IPS DF 6.9 (cell line): ENCODE measurements around the gene MASP1.
A peak's percentile ranks its signal among the peaks of the same experiment; 100 is the strongest.

Source experiments
- DNase-seq: peaks from one replicate; pipeline ENCODE4 v3.0.0-alpha.2; 2013; ENCODE audit warnings: low read depth, low spot score
- H3K27ac ChIP-seq: one replicate; pipeline ENCODE4 v1.5.1; 2013; ENCODE audit warnings: low read length, control low read depth
- H3K27me3 ChIP-seq: 2 replicates; pipeline ENCODE4 v1.6.1; 2013; ENCODE audit warnings: mild to moderate bottlenecking, low read length; ENCODE audit not compliant: control insufficient read depth, insufficient read depth
- H3K36me3 ChIP-seq: 2 replicates; pipeline ENCODE4 v1.6.1; 2013; ENCODE audit warnings: low read length; ENCODE audit not compliant: control insufficient read depth, insufficient read depth
- H3K4me1 ChIP-seq: 2 replicates; pipeline ENCODE4 v1.6.1; 2013; ENCODE audit warnings: low read length; ENCODE audit not compliant: control insufficient read depth, insufficient read depth
- H3K4me3 ChIP-seq: 2 replicates; pipeline ENCODE4 v1.5.1; 2013; ENCODE audit warnings: mild to moderate bottlenecking, low read length
- H3K9me3 ChIP-seq: 2 replicates; pipeline ENCODE4 v1.6.1; 2013; ENCODE audit warnings: low read length, inconsistent platforms; ENCODE audit not compliant: control insufficient read depth, insufficient read depth
- WGBS: extraction: QIAGEN DNeasy Blood & Tissue Kit; methylation state at CpG from one replicate; pipeline ENCODE4 v1.1.7; 2013; ENCODE audit warnings: mixed read lengths, missing lambda C conversion rate; ENCODE audit not compliant: insufficient read length, insufficient coverage; 5-methylcytosine and 5-hydroxymethylcytosine counted together

Gene MASP1

DNA sequence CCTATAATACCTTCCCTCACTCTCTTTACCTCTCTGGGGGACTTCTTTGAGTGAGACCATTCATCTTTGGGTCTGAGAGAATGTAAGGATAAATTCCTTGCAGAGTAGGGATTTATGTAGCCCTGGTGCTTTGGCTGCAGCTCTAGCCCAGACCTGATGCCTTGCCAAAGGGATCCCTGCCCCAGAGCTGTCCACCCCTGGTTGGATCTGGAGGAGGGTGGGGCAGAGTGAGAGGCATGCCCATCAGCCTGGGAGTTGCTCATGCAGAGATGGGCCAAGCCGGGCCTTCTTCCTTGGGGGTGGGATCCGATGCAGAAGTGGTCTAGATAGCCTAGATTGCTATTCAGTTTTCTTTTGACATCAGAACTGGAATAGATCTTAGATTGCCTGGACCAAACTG is 62.8 kb downstream of the MASP1 start:
- Histone ChIP-seq H3K9me3 (no peaks in the 10 kb centered on the region), H3K4me3 (no peak overlapping the region), H3K27ac (no peak overlapping the region), H3K4me1 (no peaks in the 10 kb centered on the region), H3K36me3 (no peaks in the 10 kb centered on the region), H3K27me3 (no peaks in the 10 kb centered on the region)
- DNase-seq = no peak
- no CpG with 5 or more reads among the region's 2 CpGs for WGBS

DNA sequence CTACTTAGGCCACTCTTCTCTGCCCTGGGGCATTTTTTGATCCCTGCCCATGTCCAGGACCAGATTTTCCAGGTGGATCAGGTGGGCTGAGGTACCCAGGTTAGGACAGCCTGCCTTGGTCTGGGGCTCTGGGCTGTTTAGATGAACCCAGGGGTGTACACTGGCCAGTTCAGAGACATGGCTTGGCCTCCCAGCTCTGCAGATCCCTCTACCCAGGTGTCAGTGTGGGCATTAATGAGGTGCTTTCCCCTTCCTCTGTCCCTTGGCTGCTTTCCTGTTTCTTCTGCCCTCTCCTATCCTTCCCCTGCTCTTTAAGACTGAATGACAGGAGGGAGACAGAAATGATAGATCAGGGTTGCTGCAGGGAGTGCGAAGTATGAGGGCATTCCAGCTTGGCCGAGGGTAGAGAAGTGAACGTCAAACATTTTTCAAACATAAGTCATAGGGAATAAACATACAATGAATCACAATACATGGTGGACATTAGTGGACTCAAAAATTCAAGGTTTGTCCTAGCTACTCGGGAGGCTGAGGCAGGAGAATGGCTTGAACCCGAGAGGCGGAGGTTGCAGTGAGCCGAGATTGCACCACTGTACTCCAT is 63.8 kb downstream of the MASP1 start:
- no peak for DNase-seq
- H3K9me3 ChIP-seq = no peaks in the 10 kb centered on the region
- no peaks in the 10 kb centered on the region for H3K27me3 ChIP-seq
- no peak overlapping the region for H3K27ac ChIP-seq
- no peaks in the 10 kb centered on the region for H3K36me3 ChIP-seq
- no peak overlapping the region for H3K4me3 ChIP-seq
- H3K4me1 ChIP-seq = no peaks in the 10 kb centered on the region
- WGBS = no CpG with 5 or more reads among the region's 7 CpGs

- H3K4me3 ChIP-seq = no peak overlapping the region
- no peaks in the 10 kb centered on the region for H3K9me3 ChIP-seq
- peaks cover 4% of the 10 kb centered on the region for H3K4me1 ChIP-seq
- H3K36me3 ChIP-seq = no peaks in the 10 kb centered on the region
- WGBS = no CpG with 5 or more reads among the region's 3 CpGs
- DNase-seq = no peak
- H3K27ac ChIP-seq = no peak overlapping the region
- H3K27me3 ChIP-seq = no peaks in the 10 kb centered on the region
These were observed 67.7 kb downstream of the MASP1 start for GRCh38 chr3:187223799-187224198.

GRCh38 chr3:187222801-187223200 is 68.7 kb downstream of the MASP1 start:
- no CpG with 5 or more reads among the region's 4 CpGs for WGBS

DNA sequence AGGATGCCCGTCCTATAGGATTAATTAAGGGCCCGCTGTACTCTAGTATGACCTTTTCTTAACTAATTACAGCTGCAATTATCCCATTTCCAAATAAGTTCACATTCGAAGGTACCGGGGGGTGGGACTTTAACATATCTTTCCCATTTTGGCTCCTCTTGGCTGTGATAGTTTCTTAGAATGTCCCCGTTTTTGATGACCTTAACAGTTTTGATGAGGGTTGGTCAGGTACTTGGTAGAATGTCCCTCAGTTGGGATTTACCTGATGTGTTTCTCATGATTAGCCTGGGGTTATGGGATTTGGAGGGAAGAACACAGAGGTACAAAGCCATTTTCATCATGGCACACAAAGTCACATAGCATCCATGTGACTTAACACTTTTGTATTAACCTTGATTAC is 76.1 kb downstream of the MASP1 start:
- Histone ChIP-seq H3K9me3 (no peaks in the 10 kb centered on the region), H3K27ac (no peak overlapping the region), H3K4me3 (no peak overlapping the region), H3K27me3 (no peaks in the 10 kb centered on the region), H3K36me3 (no peaks in the 10 kb centered on the region), H3K4me1 (peaks cover 7% of the 10 kb centered on the region; the same call in 1 of the 2 replicates)
- no CpG with 5 or more reads among the region's 5 CpGs for WGBS
- no peak for DNase-seq

More at GRCh38 chr3:187222801-187223200, 68.7 kb downstream of the MASP1 start:
- H3K27ac ChIP-seq = no peak overlapping the region
- no peaks in the 10 kb centered on the region for H3K27me3 ChIP-seq
- DNase-seq = no peak
- peaks cover 4% of the 10 kb centered on the region for H3K4me1 ChIP-seq
- no peak overlapping the region for H3K4me3 ChIP-seq
- H3K36me3 ChIP-seq = no peaks in the 10 kb centered on the region
- H3K9me3 ChIP-seq = no peaks in the 10 kb centered on the region

GRCh38 chr3:187213616-187214015 is 77.9 kb downstream of the MASP1 start:
- no peaks in the 10 kb centered on the region for H3K27me3 ChIP-seq
- H3K9me3 ChIP-seq = no peaks in the 10 kb centered on the region
- H3K27ac ChIP-seq = no peak overlapping the region
- H3K36me3 ChIP-seq = no peaks in the 10 kb centered on the region
- H3K4me3 ChIP-seq = no peak overlapping the region
- H3K4me1 ChIP-seq = peaks cover 4% of the 10 kb centered on the region; the same call in 1 of the 2 replicates
- no CpG with 5 or more reads among the region's 1 CpG for WGBS
- no peak for DNase-seq

DNA sequence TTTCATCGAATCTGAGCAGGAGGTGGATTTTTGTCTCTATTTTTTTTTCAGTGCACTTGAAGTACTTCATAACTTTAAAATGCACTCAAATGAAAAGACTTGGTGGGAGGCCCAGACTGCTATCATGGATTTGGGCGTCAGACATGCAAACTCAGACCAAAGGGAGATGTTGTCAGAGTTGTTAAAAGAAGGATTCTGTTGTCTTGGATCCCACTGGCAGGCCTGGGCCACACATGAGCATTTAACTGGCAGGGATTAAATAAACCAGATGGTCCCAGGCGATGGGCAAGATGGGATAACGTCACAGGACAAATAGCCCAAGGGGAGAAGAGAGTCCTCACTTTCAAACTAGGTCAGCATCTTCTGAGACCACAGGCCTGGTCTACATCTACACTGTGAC is 78.8 kb downstream of the MASP1 start:
- Histone ChIP-seq H3K27ac (no peak overlapping the region), H3K4me1 (peaks cover 4% of the 10 kb centered on the region; the same call in 1 of the 2 replicates), H3K4me3 (no peak overlapping the region), H3K9me3 (no peaks in the 10 kb centered on the region), H3K27me3 (no peaks in the 10 kb centered on the region), H3K36me3 (no peaks in the 10 kb centered on the region)
- no peak for DNase-seq
- no CpG with 5 or more reads among the region's 4 CpGs for WGBS

DNA sequence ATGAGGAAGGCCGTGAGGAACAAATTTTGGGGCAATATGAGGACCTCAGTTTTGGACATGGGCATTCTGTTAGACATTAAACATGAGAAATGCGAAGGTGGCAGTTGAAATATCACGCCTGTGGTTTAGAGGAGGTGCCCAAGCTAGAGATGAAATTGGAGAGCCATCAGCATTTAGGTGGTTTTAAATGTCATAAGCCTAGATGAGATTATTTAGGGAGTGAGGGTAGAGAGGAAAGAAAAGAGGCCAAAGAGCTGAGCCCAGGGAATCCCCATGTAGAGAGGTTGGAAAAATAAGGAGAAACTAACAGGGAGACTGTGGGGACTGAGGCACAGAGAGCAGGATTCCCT is 79.4 kb downstream of the MASP1 start:
- no peak overlapping the region for H3K4me3 ChIP-seq
- no CpG with 5 or more reads among the region's 3 CpGs for WGBS
- H3K4me1 ChIP-seq = peaks cover 4% of the 10 kb centered on the region; the same call in 1 of the 2 replicates
- no peak for DNase-seq
- H3K9me3 ChIP-seq = peaks cover under 1% of the 10 kb centered on the region
- H3K36me3 ChIP-seq = no peaks in the 10 kb centered on the region; the same call in 1 of the 2 replicates
- H3K27ac ChIP-seq = no peak overlapping the region
- no peaks in the 10 kb centered on the region for H3K27me3 ChIP-seq

GRCh38 chr3:187211532-187212195 is 79.9 kb downstream of the MASP1 start:
- no peak for DNase-seq
- H3K4me1 ChIP-seq = peaks cover 4% of the 10 kb centered on the region; the same call in 1 of the 2 replicates
- H3K27me3 ChIP-seq = no peaks in the 10 kb centered on the region
- peaks cover 2% of the 10 kb centered on the region for H3K9me3 ChIP-seq
- no peaks in the 10 kb centered on the region; the same call in 1 of the 2 replicates for H3K36me3 ChIP-seq
- WGBS = no CpG with 5 or more reads among the region's 3 CpGs
- no peak overlapping the region for H3K27ac ChIP-seq
- H3K4me3 ChIP-seq = no peak overlapping the region

DNA sequence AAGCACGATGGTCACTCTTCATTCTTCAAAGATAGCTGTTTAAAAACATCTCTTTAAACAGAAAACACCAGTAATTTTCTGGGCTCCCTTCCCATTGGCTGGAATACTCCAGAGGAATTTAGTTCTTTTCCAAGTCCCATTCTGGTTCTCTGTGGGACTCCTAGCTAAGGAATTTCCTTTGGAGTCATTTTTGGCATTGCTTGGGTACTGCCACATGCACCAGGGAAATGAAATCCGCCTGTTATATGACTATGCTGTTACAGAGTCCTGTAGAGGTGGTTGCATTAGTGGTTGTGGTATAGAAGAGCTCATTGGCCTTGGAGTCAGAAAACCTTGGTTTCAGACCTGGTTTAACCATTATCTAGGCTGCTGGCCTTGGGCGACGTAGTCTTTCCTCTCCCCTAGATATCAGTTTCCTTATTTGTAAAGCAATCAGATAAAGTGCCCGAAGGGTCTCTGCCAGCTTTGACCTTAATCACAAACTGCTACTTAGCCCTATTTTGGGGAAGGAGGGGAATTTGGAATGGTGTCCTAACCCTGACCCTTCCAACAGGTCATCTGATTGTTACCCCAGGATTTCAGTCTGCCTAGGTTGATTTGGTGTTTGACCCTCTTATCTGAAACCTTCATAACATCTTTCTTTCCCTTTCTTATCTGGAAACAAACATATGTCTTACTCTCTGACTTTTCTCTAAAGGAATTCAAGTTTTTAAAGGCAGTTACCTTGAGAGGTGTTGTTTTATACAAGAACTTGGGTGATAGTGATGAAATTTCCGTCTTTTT is 80.8 kb downstream of the MASP1 start:
- H3K36me3 ChIP-seq = no peaks in the 10 kb centered on the region; the same call in 1 of the 2 replicates
- no peak overlapping the region for H3K4me3 ChIP-seq
- peaks cover 2% of the 10 kb centered on the region for H3K9me3 ChIP-seq
- H3K27me3 ChIP-seq = no peaks in the 10 kb centered on the region
- H3K27ac ChIP-seq = no peak overlapping the region
- peaks cover 4% of the 10 kb centered on the region; the same call in 1 of the 2 replicates for H3K4me1 ChIP-seq
- no CpG with 5 or more reads among the region's 6 CpGs for WGBS
- DNase-seq = peak; percentile 43
